ENCODE measurements around the gene CNKSR2.
"Not testable (repeated sequence)": the region's sequence is repeated elsewhere in the genome, so short reads cannot be mapped to it uniquely, and the experiment has no call there.

The CNKSR2 gene

GRCh38 chrX:21440911-21441310, 66.7 kb downstream of the CNKSR2 start:
- no peak for ATAC-seq
- no peak for DNase-seq

GRCh38 chrX:21457718-21458117, 83.5 kb downstream of the CNKSR2 start:
- no peak for DNase-seq
- ATAC-seq = no peak

- ATAC-seq = no peak
Observed at GRCh38 chrX:21469071-21469470, 94.9 kb downstream of the CNKSR2 start.

GRCh38 chrX:21476909-21477308, 102.7 kb downstream of the CNKSR2 start:
- ATAC-seq = no peak

More at GRCh38 chrX:21469071-21469470, 94.9 kb downstream of the CNKSR2 start:
- no peak for DNase-seq

GRCh38 chrX:21479695-21480270, 105.6 kb downstream of the CNKSR2 start:
- DNase-seq (no peak), ATAC-seq (peak; percentile 49)

More at GRCh38 chrX:21476909-21477308, 102.7 kb downstream of the CNKSR2 start:
- DNase-seq = no peak

GRCh38 chrX:21481761-21482160, 107.5 kb downstream of the CNKSR2 start:
- DNase-seq = no peak
- ATAC-seq = no peak

GRCh38 chrX:21484051-21484450, 109.8 kb downstream of the CNKSR2 start:
- DNase-seq, ATAC-seq: not testable (repeated sequence)

- ATAC-seq (no peak), DNase-seq (no peak)
Observed at GRCh38 chrX:21487832-21488231, 113.6 kb downstream of the CNKSR2 start.

- ATAC-seq (no peak), DNase-seq (no peak)
Observed at GRCh38 chrX:21490341-21490740, 116.1 kb downstream of the CNKSR2 start.

GRCh38 chrX:21493226-21493830, 119.1 kb downstream of the CNKSR2 start:
- ATAC-seq (no peak), DNase-seq (no peak)

- DNase-seq = no peak
- no peak for ATAC-seq
Observed at GRCh38 chrX:21503593-21503992, 129.4 kb downstream of the CNKSR2 start.

GRCh38 chrX:21509912-21510311, 135.7 kb downstream of the CNKSR2 start:
- ATAC-seq (no peak), DNase-seq (no peak)

GRCh38 chrX:21524008-21524407, 149.8 kb downstream of the CNKSR2 start:
- DNase-seq (no peak), ATAC-seq (no peak)

GRCh38 chrX:21528076-21528475, 153.9 kb downstream of the CNKSR2 start:
- no peak for DNase-seq
- no peak for ATAC-seq

GRCh38 chrX:21529771-21530170, 155.6 kb downstream of the CNKSR2 start:
- ATAC-seq (no peak), DNase-seq (no peak)

- not testable (repeated sequence) for ATAC-seq
Observed at GRCh38 chrX:21544642-21545041, 170.4 kb downstream of the CNKSR2 start.

GRCh38 chrX:21559417-21559816, 185.2 kb downstream of the CNKSR2 start:
- no peak for DNase-seq
- ATAC-seq = no peak

More at GRCh38 chrX:21544642-21545041, 170.4 kb downstream of the CNKSR2 start:
- DNase-seq = not testable (repeated sequence)

- DNase-seq (no peak), ATAC-seq (no peak)
Observed at GRCh38 chrX:21565025-21565424, 190.8 kb downstream of the CNKSR2 start.

GRCh38 chrX:21574793-21575192, 200.6 kb downstream of the CNKSR2 start:
- peak; percentile 59 for ATAC-seq
- no peak for DNase-seq

- no peak for DNase-seq
- peak; percentile 43 for ATAC-seq
Observed at GRCh38 chrX:21581479-21581878, 207.3 kb downstream of the CNKSR2 start.

GRCh38 chrX:21586001-21586400, 211.8 kb downstream of the CNKSR2 start:
- DNase-seq (no peak), ATAC-seq (no peak)

- no peak for DNase-seq
- ATAC-seq = no peak
Observed at GRCh38 chrX:21590012-21590776, 216.0 kb downstream of the CNKSR2 start.

GRCh38 chrX:21606002-21606401, 231.8 kb downstream of the CNKSR2 start:
- DNase-seq (no peak), ATAC-seq (no peak)

All from stimulated activated naive CD8-positive, alpha-beta T cell treated with anti-CD3 and anti-CD28 coated beads, Interleukin-15, Interleukin-2, amounts not matched to agents 100 U/mL and 50 U/mL, for 24 hours (primary cell).